ENCODE measurements around the gene UBAC2. TPM values are rescaled to one million over a fixed set of nuclear protein-coding genes. Genes with fewer than 3 reads are reported as not detected.
A peak's percentile ranks its signal among the peaks of the same experiment; 100 is the strongest.

Gene UBAC2
- total RNA-seq, 1 experiment from 2014 or later, result 58.3 TPM

GRCh38 chr13:99435116-99435515 is 234.5 kb downstream of the UBAC2 start:
- no peak overlapping the region for H3K9ac ChIP-seq (ENCODE audit: low read length)
- H3K27me3 ChIP-seq (ENCODE audit: low read length), result no peaks in the 10 kb centered on the region
- H3K4me1 ChIP-seq (ENCODE audit: low read length), result peaks cover 46% of the 10 kb centered on the region
- H3K36me3 ChIP-seq (ENCODE audit: insufficient read depth, low read length), result no peaks in the 10 kb centered on the region
- no peak overlapping the region for H3K27ac ChIP-seq (ENCODE audit: low read length)
- no peak overlapping the region for H2AFZ ChIP-seq (ENCODE audit: low read length)
- no peak for DNase-seq
- no peaks in the 10 kb centered on the region for H3K9me2 ChIP-seq (replicated peaks; ENCODE audit: insufficient read depth, low read length)
- H3K9me3 ChIP-seq (ENCODE audit: low read length), result no peaks in the 10 kb centered on the region
- no peak overlapping the region for H3K4me2 ChIP-seq (ENCODE audit: low read depth, low read length, poor library complexity, severe bottlenecking)
- H3K79me2 ChIP-seq (ENCODE audit: low read length), result no peaks in the 10 kb centered on the region
- H4K20me1 ChIP-seq (ENCODE audit: insufficient read depth, low read depth, low read length), result no peaks in the 10 kb centered on the region
- H3K4me3 ChIP-seq (ENCODE audit: low read length), result no peak overlapping the region

GRCh38 chr13:99435998-99436397 is 235.3 kb downstream of the UBAC2 start:
- Histone ChIP-seq H3K27ac (ENCODE audit: low read length) (no peak overlapping the region), H3K4me1 (ENCODE audit: low read length) (peaks cover 55% of the 10 kb centered on the region), H3K79me2 (ENCODE audit: low read length) (no peaks in the 10 kb centered on the region), H3K9ac (ENCODE audit: low read length) (no peak overlapping the region), H4K20me1 (ENCODE audit: insufficient read depth, low read depth, low read length) (no peaks in the 10 kb centered on the region), H3K36me3 (ENCODE audit: insufficient read depth, low read length) (no peaks in the 10 kb centered on the region), H2AFZ (ENCODE audit: low read length) (no peak overlapping the region), H3K9me2 (replicated peaks; ENCODE audit: insufficient read depth, low read length) (no peaks in the 10 kb centered on the region), H3K4me3 (ENCODE audit: low read length) (no peak overlapping the region), H3K27me3 (ENCODE audit: low read length) (no peaks in the 10 kb centered on the region), H3K9me3 (ENCODE audit: low read length) (no peaks in the 10 kb centered on the region), H3K4me2 (ENCODE audit: low read depth, low read length, poor library complexity, severe bottlenecking) (no peak overlapping the region)
- no peak for DNase-seq

Small RNAs within 50 kb of the gene (small RNA-seq; reads per million reads assigned to genes)
- gene MIR623 (not detected), gene RN7SKP9 (14.2 reads per million, percentile 94 among the genes with 10 or more reads in this experiment)

Other genes with a start within 250 kb of the UBAC2 start
- gene DOCK9, start 222.8 kb upstream of the UBAC2 start, total RNA-seq (2014; rRNA removed; shearing (Covaris generic); ENCODE audit: low replicate concordance), result 3.7 and 6.7 TPM in 2 replicates
- 45.4 and 126 TPM in 2 replicates for gene GPR18, start 57.5 kb downstream of the UBAC2 start, total RNA-seq (2014; rRNA removed; shearing (Covaris generic); ENCODE audit: low replicate concordance)
- gene GPR183, start 106.5 kb downstream of the UBAC2 start, total RNA-seq (2014; rRNA removed; shearing (Covaris generic); ENCODE audit: low replicate concordance), result 0.11 TPM in 1 of 2 replicates, not detected in the other